PC-3 (cell line): Measurements from ENCODE around the gene NFKBIL1. TPM values are rescaled to one million over a fixed set of nuclear protein-coding genes. Genes with fewer than 3 reads are reported as not detected.

ENCODE experiments used
- ATAC-seq: fragments of 200-7000 bp; cut with Tn5 transposase; 2 replicates; pipeline ENCODE4 v1.9.1; 2020; ENCODE audit warnings: mild to moderate bottlenecking, moderate library complexity
- BruUV-seq: library from RNA; stranded (reverse); fragments of 400-500 nt; replicated peaks from 2 replicates; lab custom pipeline; 2021; lab: Mats Ljungman, UMichigan
- CTCF ChIA-PET: fragments of 300-600 bp; sonication (Branson Sonifier 250); formaldehyde crosslinking; loops from one replicate; lab custom pipeline; 2022; ENCODE audit warnings: antibody characterized with exemption; lab: Charles Lee
- POLR2A ChIA-PET: fragments of 300-600 bp; sonication (Branson Sonifier 250); formaldehyde crosslinking; loops from one replicate; lab custom pipeline; 2022; ENCODE audit warnings: antibody characterized with exemption; ENCODE audit not compliant: unreplicated experiment; lab: Charles Lee
- DNase-seq: peaks from one replicate; pipeline ENCODE4 v3.0.0-alpha.2; 2015
- H2AFZ ChIP-seq: fragments of 300-600 bp; sonication (generic); 2 replicates; pipeline ENCODE4 v1.6.0; 2016; ENCODE audit warnings: antibody characterized with exemption, low read length
- H3F3A ChIP-seq: fragments of 300-600 bp; sonication (generic); one replicate; pipeline ENCODE4 v1.6.0; 2017; ENCODE audit warnings: antibody characterized with exemption, low read length, control low read depth, mild to moderate bottlenecking; ENCODE audit not compliant: unreplicated experiment
- H3K27ac ChIP-seq: fragments of 300-600 bp; sonication (generic); 2 replicates; pipeline ENCODE4 v1.5.1; 2016; ENCODE audit warnings: mild to moderate bottlenecking, low read length
- H3K27me3 ChIP-seq: fragments of 300-600 bp; sonication (generic); 2 replicates; pipeline ENCODE4 v1.6.1; 2016; ENCODE audit warnings: low read length, mixed read lengths
- H3K36me3 ChIP-seq: fragments of 300-600 bp; sonication (generic); 2 replicates; pipeline ENCODE4 v1.6.1; 2016; ENCODE audit warnings: low read depth, mixed run types, low read length, mixed read lengths
- H3K4me1 ChIP-seq: fragments of 300-600 bp; sonication (generic); 2 replicates; pipeline ENCODE4 v1.5.1; 2016; ENCODE audit warnings: low read length; ENCODE audit not compliant: insufficient read depth
- H3K4me2 ChIP-seq: fragments of 300-600 bp; sonication (generic); 2 replicates; pipeline ENCODE4 v1.6.0; 2016; ENCODE audit warnings: low read length
- H3K4me3 ChIP-seq: fragments of 300-600 bp; sonication (generic); 2 replicates; pipeline ENCODE4 v1.5.1; 2016; ENCODE audit warnings: mild to moderate bottlenecking, low read length, mixed read lengths
- H3K79me2 ChIP-seq: fragments of 300-600 bp; sonication (generic); 2 replicates; pipeline ENCODE4 v1.6.1; 2017; ENCODE audit warnings: low read length, mixed read lengths
- H3K9ac ChIP-seq: fragments of 300-600 bp; sonication (generic); 2 replicates; pipeline ENCODE4 v1.6.0; 2016; ENCODE audit warnings: mild to moderate bottlenecking, low read length
- H3K9me2 ChIP-seq: fragments of 300-600 bp; sonication (generic); replicated peaks from 2 replicates; pipeline ENCODE4 v1.6.1; 2016; ENCODE audit warnings: mixed run types, low read length, mixed read lengths
- H3K9me3 ChIP-seq: fragments of 300-600 bp; sonication (generic); 2 replicates; pipeline ENCODE4 v1.6.1; 2016; ENCODE audit warnings: low read length, mixed read lengths
- H4K20me1 ChIP-seq: fragments of 300-600 bp; sonication (generic); 2 replicates; pipeline ENCODE4 v1.6.1; 2016; ENCODE audit warnings: low read length, mixed read lengths
- CTCF ChIP-seq: fragments of 300-600 bp; sonication (generic); conservative IDR thresholded peaks from 2 replicates; pipeline ENCODE4 v1.5.1; 2017; ENCODE audit warnings: antibody characterized with exemption, low read depth, mild to moderate bottlenecking, low read length
- EZH2 ChIP-seq: fragments of 300-600 bp; sonication (generic); IDR thresholded peaks from one replicate; pipeline ENCODE4 v1.6.1; 2017; ENCODE audit warnings: antibody characterized with exemption, mild to moderate bottlenecking, low read length; ENCODE audit not compliant: unreplicated experiment
- EZH2phosphoT487 ChIP-seq: fragments of 300-600 bp; sonication (generic); IDR thresholded peaks from 2 replicates; pipeline ENCODE4 v1.6.1; 2018; ENCODE audit warnings: mild to moderate bottlenecking, antibody characterized with exemption, low read length, borderline replicate concordance
- intact Hi-C: fragments of 100-400 bp; cut with micrococcal nuclease; formaldehyde crosslinking; loops from 2 replicates; pipeline ENCODE4 v1.9.0; 2023
- total RNA-seq: library from RNA; depleted of rRNA; stranded (reverse); fragments of >200 nt; gene quantifications from 2 replicates; pipeline ENCODE4 v1.2.3, GENCODE V29; 2014

NFKBIL1 gene
- total RNA-seq, 1 experiment from 2014 or later = 38.2 TPM

DNA sequence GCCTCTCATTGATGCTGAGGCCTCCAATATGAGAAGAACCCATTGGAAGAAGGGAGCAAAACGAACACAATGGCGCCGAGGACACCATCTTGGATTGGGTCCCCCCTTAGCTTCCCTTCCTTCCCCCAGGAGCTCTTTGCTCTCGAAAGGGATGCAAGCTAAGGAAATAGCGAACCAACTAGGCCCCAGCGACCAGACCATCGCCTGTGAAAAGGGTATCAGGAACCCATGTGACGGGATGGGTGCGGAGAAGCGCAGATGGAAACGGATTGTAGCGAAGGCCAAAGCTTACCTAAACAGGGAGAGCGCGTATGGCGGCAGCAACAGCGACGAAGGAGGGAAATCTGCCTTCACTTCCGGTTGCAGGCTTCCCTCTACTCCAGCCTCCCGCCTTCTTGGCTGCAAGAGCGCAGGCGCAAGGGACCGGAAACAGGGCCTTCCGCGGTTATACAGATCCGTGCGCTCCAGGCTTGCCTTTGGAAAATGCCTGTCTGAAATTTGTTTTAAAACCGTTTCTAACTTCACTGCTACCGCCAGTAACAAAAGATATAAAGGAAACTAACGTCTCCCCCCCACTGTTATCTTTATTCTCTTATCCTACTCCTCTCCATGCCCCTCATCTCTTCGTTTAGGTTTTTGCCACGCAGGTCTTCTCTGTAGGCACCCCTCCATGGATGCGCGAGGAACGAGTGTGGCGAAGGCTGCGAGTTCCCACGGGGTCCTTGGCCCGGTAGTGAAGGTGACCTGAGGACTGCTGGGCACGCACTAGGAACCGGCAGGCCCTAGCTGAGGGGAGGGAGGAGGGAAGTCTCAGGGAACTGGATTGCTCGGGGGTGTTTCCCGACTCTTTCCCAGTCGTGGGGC, 5.5 kb upstream of the NFKBIL1 start, which contains the start of gene DDX39B:
DDX39B (minus strand) TSS at position 346 of the 864 bp plus-strand sequence. CDS start 1,471 bp downstream, outside the sequence.
- ChIA-PET CTCF (interaction anchor here (1.0 kb wide), 1 partner anchor 48 kb away, joined by 6 read pairs; no protein-coding TSS in a partner anchor), POLR2A (interaction anchor here (0.5 to 1.4 kb wide), 8 partner anchors 45 to 1777 kb away, joined by 3 to 7 read pairs (median 4); partner anchors contain the start of genes HSPA1B and PBX2)
- H3K36me3 ChIP-seq = peaks cover 35% of the 10 kb centered on the region
- peaks cover 26% of the 10 kb centered on the region for H3K4me1 ChIP-seq
- H4K20me1 ChIP-seq = peaks cover 38% of the 10 kb centered on the region
- H3K4me2 ChIP-seq = peak within 1 kb of the TSS; percentile 92
- H2AFZ ChIP-seq = peak within 1 kb of the TSS; percentile 82
- ATAC-seq (peak; percentile 77), DNase-seq (peak; percentile 97)
- no peaks in the 10 kb centered on the region for H3K27me3 ChIP-seq
- H3K9ac ChIP-seq = peak within 1 kb of the TSS; percentile 99
- no peaks in the 10 kb centered on the region for H3F3A ChIP-seq
- no peaks in the 10 kb centered on the region for H3K9me3 ChIP-seq
- TF ChIP-seq EZH2 (no peak), CTCF (no peak)
- intact Hi-C loops = loop anchor here (1.0 kb wide), 2 partner anchors 44 to 48 kb away; partner anchors contain the start of gene MICB
- H3K79me2 ChIP-seq = peaks cover 59% of the 10 kb centered on the region
- TSS peak; percentile 67 for BruUV-seq
- H3K4me3 ChIP-seq = peak within 1 kb of the TSS; percentile 92
- H3K27ac ChIP-seq = peak within 1 kb of the TSS; percentile 90
- H3K9me2 ChIP-seq = no peaks in the 10 kb centered on the region

DNA sequence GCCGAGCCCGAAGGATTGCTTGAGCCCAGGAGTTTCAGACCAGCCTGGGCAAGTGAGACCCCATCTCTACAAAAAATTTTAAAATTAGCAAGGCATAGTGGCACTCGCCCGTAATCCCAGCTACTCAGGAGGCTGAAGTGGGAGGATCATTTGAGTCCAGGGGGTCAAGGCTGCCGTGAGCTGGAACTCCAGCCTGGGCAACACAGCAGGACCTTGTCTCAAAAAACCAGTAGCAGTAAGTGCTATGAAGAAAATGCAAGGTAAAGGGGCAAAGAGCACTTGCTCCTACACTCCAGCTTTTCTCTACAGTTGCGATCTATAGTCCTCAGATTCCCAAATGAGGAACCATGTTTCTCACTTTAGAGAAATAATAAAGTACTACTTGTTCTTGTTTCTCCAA, 3.8 kb upstream of the NFKBIL1 start:
- H2AFZ ChIP-seq = no peak overlapping the region
- BruUV-seq = no TSS peak
- H3F3A ChIP-seq = no peaks in the 10 kb centered on the region
- CTCF ChIA-PET = no interaction called here
- no peak for ATAC-seq
- no peaks in the 10 kb centered on the region for H3K9me2 ChIP-seq
- TF ChIP-seq EZH2 = no peak
- no peak for TF ChIP-seq CTCF
- no peak for TF ChIP-seq EZH2phosphoT487
- POLR2A ChIA-PET = no interaction called here
- no peak overlapping the region; the same call in 1 of the 2 replicates for H3K4me2 ChIP-seq
- H3K4me1 ChIP-seq = peaks cover 31% of the 10 kb centered on the region
- H3K79me2 ChIP-seq = peaks cover 54% of the 10 kb centered on the region
- no peak overlapping the region for H3K27ac ChIP-seq
- H4K20me1 ChIP-seq = peaks cover 24% of the 10 kb centered on the region
- H3K27me3 ChIP-seq = no peaks in the 10 kb centered on the region
- peaks cover 21% of the 10 kb centered on the region for H3K36me3 ChIP-seq
- no peak for DNase-seq
- H3K9ac ChIP-seq = no peak overlapping the region
- H3K9me3 ChIP-seq = no peaks in the 10 kb centered on the region
- intact Hi-C loops = no loop called here
- H3K4me3 ChIP-seq = no peak overlapping the region
